ENCODE measurements around the gene ZCCHC7.

DNA sequence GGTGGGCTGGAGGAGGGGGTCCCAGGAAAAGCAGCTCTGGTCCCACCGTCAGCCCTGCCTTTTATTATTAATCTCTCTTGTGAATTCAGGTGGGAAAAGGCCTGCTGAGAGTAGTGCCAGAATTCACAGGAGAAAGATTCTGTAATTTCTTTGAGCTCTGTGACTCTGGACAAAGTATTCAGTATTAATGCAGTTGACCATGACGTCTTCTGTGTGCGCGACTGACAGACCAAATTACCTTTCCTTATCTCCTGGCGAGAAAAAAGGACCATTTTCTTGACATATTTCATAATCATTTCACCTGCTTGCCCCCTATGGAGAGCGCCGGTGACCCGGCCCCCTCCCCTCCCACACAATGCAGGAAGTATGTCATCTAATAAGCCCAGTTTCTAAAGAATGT, 275.3 kb downstream of the ZCCHC7 start:
- TF ChIP-seq EZH2 (IDR thresholded peaks at IDR 0.05; ENCODE audit: borderline replicate concordance, low read depth, low read length, severe bottlenecking) = no peak
- TF ChIP-seq, protein P1, sequence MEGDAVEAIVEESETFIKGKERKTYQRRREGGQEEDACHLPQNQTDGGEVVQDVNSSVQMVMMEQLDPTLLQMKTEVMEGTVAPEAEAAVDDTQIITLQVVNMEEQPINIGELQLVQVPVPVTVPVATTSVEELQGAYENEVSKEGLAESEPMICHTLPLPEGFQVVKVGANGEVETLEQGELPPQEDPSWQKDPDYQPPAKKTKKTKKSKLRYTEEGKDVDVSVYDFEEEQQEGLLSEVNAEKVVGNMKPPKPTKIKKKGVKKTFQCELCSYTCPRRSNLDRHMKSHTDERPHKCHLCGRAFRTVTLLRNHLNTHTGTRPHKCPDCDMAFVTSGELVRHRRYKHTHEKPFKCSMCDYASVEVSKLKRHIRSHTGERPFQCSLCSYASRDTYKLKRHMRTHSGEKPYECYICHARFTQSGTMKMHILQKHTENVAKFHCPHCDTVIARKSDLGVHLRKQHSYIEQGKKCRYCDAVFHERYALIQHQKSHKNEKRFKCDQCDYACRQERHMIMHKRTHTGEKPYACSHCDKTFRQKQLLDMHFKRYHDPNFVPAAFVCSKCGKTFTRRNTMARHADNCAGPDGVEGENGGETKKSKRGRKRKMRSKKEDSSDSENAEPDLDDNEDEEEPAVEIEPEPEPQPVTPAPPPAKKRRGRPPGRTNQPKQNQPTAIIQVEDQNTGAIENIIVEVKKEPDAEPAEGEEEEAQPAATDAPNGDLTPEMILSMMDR (IDR thresholded peaks at IDR 0.05; ENCODE audit: borderline replicate concordance, extremely low read depth, low read length, poor library complexity, severe bottlenecking) = no peak

All from DND-41 (cell line).